Activated T-helper 2 cell treated with anti-CD3 and anti-CD28 coated beads, Interferon-gamma antibody, Interleukin-2, Interleukin-4, amounts not matched to agents 10 μg/mL and 5 μg/mL and 100 μg/mL, durations not matched to agents 14 hours and 24 hours and 36 hours (primary cell): ENCODE measurements around the gene COG4. TPM values are rescaled to one million over a fixed set of nuclear protein-coding genes. Genes with fewer than 3 reads are reported as not detected.

ENCODE experiments used
- DNase-seq: peaks from one replicate; pipeline ENCODE4 v3.0.0; 2021; ENCODE audit warnings: low spot score
- H3K27ac Mint-ChIP-seq: one replicate; pipeline ENCODE4 v1.8.0; 2021; ENCODE audit warnings: mixed read lengths
- H3K27me3 Mint-ChIP-seq: one replicate; pipeline ENCODE4 v1.8.0; 2021; ENCODE audit warnings: low read depth, mixed read lengths
- H3K36me3 Mint-ChIP-seq: one replicate; pipeline ENCODE4 v1.8.0; 2021; ENCODE audit warnings: low read depth, mixed read lengths
- H3K4me1 Mint-ChIP-seq: one replicate; pipeline ENCODE4 v1.8.0; 2021; ENCODE audit warnings: low read depth, mixed read lengths
- H3K4me3 Mint-ChIP-seq: one replicate; pipeline ENCODE4 v1.8.0; 2021; ENCODE audit warnings: low read depth, mild to moderate bottlenecking, moderate library complexity, mixed read lengths
- H3K9me3 Mint-ChIP-seq: one replicate; pipeline ENCODE4 v1.8.0; 2021; ENCODE audit warnings: mixed read lengths
- intact Hi-C: fragments of 100-400 bp; cut with micrococcal nuclease; formaldehyde crosslinking; loops from one replicate; pipeline ENCODE4 v1.15.1; 2023
- total RNA-seq: library from RNA; stranded (reverse); gene quantifications from 2 replicates; pipeline ENCODE4 v1.2.3, GENCODE V29; 2022

COG4 gene
- total RNA-seq, 1 donor from 2014 or later, result 37.9 TPM

- Mint-ChIP-seq H3K27me3 (no peaks in the 10 kb centered on the region), H3K36me3 (peaks cover 57% of the 10 kb centered on the region), H3K9me3 (no peaks in the 10 kb centered on the region), H3K4me3 (peak within 1 kb of the TSS; percentile 96), H3K4me1 (peaks cover 45% of the 10 kb centered on the region), H3K27ac (peak within 1 kb of the TSS; percentile 98)
- peak; percentile 69 for DNase-seq
- intact Hi-C loops, result loop anchor here (1.0 to 10.0 kb wide), 9 partner anchors 47 to 762 kb away; partner anchors contain the start of genes AARS1, DDX19A, EXOSC6 and ST3GAL2
Observed at GRCh38 chr16:70523743-70524398, 517 bp upstream of the COG4 start, which contains the start of gene SF3B3. Gene SF3B3 (plus strand): TSS chr16:70523816. CDS start chr16:70526657, 2,841 bp downstream.

- no peak for DNase-seq
- Mint-ChIP-seq H3K36me3 (peaks cover 49% of the 10 kb centered on the region), H3K9me3 (no peaks in the 10 kb centered on the region), H3K27ac (peak overlapping the region; percentile 98), H3K4me1 (peaks cover 41% of the 10 kb centered on the region), H3K27me3 (no peaks in the 10 kb centered on the region), H3K4me3 (peak overlapping the region; percentile 96)
- intact Hi-C loops, result loop anchor here (1.0 to 10.0 kb wide), 8 partner anchors 46 to 760 kb away; partner anchors contain the start of genes AARS1, DDX19A, ST3GAL2 and WWP2
Observed at GRCh38 chr16:70522216-70523075, 908 bp downstream of the COG4 start.

- intact Hi-C loops, result loop anchor here (5.0 to 10.0 kb wide), 3 partner anchors 118 to 758 kb away; partner anchors contain the start of gene WWP2
- Mint-ChIP-seq H3K4me3 (peak overlapping the region; percentile 68), H3K27ac (peak overlapping the region; percentile 86), H3K4me1 (peaks cover 28% of the 10 kb centered on the region), H3K27me3 (no peaks in the 10 kb centered on the region), H3K9me3 (no peaks in the 10 kb centered on the region), H3K36me3 (peaks cover 42% of the 10 kb centered on the region)
- no peak for DNase-seq
Observed at GRCh38 chr16:70520612-70521297, 2.6 kb downstream of the COG4 start.

GRCh38 chr16:70512456-70512855, 10.9 kb downstream of the COG4 start:
- peaks cover 43% of the 10 kb centered on the region for H3K36me3 Mint-ChIP-seq
- intact Hi-C loops, result no loop called here

GRCh38 chr16:70511833-70512232, 11.5 kb downstream of the COG4 start:
- Mint-ChIP-seq H3K4me1 (peaks cover 6% of the 10 kb centered on the region), H3K27ac (no peak overlapping the region), H3K4me3 (no peak overlapping the region), H3K9me3 (no peaks in the 10 kb centered on the region), H3K27me3 (no peaks in the 10 kb centered on the region), H3K36me3 (peaks cover 40% of the 10 kb centered on the region)
- intact Hi-C loops, result no loop called here
- no peak for DNase-seq

More at GRCh38 chr16:70512456-70512855, 10.9 kb downstream of the COG4 start:
- Mint-ChIP-seq H3K27me3 (no peaks in the 10 kb centered on the region), H3K27ac (no peak overlapping the region), H3K4me1 (peaks cover 6% of the 10 kb centered on the region), H3K9me3 (no peaks in the 10 kb centered on the region), H3K4me3 (no peak overlapping the region)
- no peak for DNase-seq

- Mint-ChIP-seq H3K27me3 (no peaks in the 10 kb centered on the region), H3K4me1 (peaks cover 6% of the 10 kb centered on the region), H3K4me3 (no peak overlapping the region), H3K27ac (no peak overlapping the region), H3K36me3 (peaks cover 36% of the 10 kb centered on the region), H3K9me3 (no peaks in the 10 kb centered on the region)
- intact Hi-C loops, result no loop called here
- DNase-seq, result no peak
Observed at GRCh38 chr16:70510216-70510615, 13.1 kb downstream of the COG4 start.

- Mint-ChIP-seq H3K27me3 (no peaks in the 10 kb centered on the region), H3K4me3 (no peak overlapping the region), H3K36me3 (peaks cover 29% of the 10 kb centered on the region), H3K4me1 (peaks cover 6% of the 10 kb centered on the region), H3K27ac (peak overlapping the region; percentile 36), H3K9me3 (no peaks in the 10 kb centered on the region)
- no peak for DNase-seq
- intact Hi-C loops, result no loop called here
Observed at GRCh38 chr16:70508752-70509151, 14.6 kb downstream of the COG4 start.

GRCh38 chr16:70496513-70496912, 26.8 kb downstream of the COG4 start:
- peaks cover 50% of the 10 kb centered on the region for H3K36me3 Mint-ChIP-seq
- no peaks in the 10 kb centered on the region for H3K27me3 Mint-ChIP-seq
- peaks cover 13% of the 10 kb centered on the region for H3K4me1 Mint-ChIP-seq
- H3K4me3 Mint-ChIP-seq, result no peak overlapping the region
- intact Hi-C loops, result loop anchor here (1.0 kb wide), 1 partner anchor 20 kb away; no protein-coding TSS in a partner anchor
- DNase-seq, result no peak
- peak overlapping the region; percentile 12 for H3K27ac Mint-ChIP-seq
- no peaks in the 10 kb centered on the region for H3K9me3 Mint-ChIP-seq

- H3K36me3 Mint-ChIP-seq, result peaks cover 47% of the 10 kb centered on the region
- no peaks in the 10 kb centered on the region for H3K9me3 Mint-ChIP-seq
- no peaks in the 10 kb centered on the region for H3K27me3 Mint-ChIP-seq
- H3K27ac Mint-ChIP-seq, result no peak overlapping the region
- intact Hi-C loops, result loop anchor here (1.0 kb wide), 1 partner anchor 19 kb away; no protein-coding TSS in a partner anchor
- peaks cover 13% of the 10 kb centered on the region for H3K4me1 Mint-ChIP-seq
- no peak for DNase-seq
- no peak overlapping the region for H3K4me3 Mint-ChIP-seq
Observed at GRCh38 chr16:70495425-70496182, 27.8 kb downstream of the COG4 start.

- H3K9me3 Mint-ChIP-seq, result no peaks in the 10 kb centered on the region
- H3K4me1 Mint-ChIP-seq, result peaks cover 13% of the 10 kb centered on the region
- no peaks in the 10 kb centered on the region for H3K27me3 Mint-ChIP-seq
- intact Hi-C loops, result no loop called here
- H3K27ac Mint-ChIP-seq, result peak overlapping the region; percentile 2
- peaks cover 51% of the 10 kb centered on the region for H3K36me3 Mint-ChIP-seq
- no peak for DNase-seq
- no peak overlapping the region for H3K4me3 Mint-ChIP-seq
Observed at GRCh38 chr16:70494777-70495176, 28.6 kb downstream of the COG4 start.

GRCh38 chr16:70494202-70494770, 29.1 kb downstream of the COG4 start:
- H3K36me3 Mint-ChIP-seq, result peaks cover 54% of the 10 kb centered on the region
- H3K27me3 Mint-ChIP-seq, result no peaks in the 10 kb centered on the region
- H3K27ac Mint-ChIP-seq, result peak overlapping the region; percentile 2
- peaks cover 13% of the 10 kb centered on the region for H3K4me1 Mint-ChIP-seq
- no peak overlapping the region for H3K4me3 Mint-ChIP-seq
- no peaks in the 10 kb centered on the region for H3K9me3 Mint-ChIP-seq
- no peak for DNase-seq
- intact Hi-C loops, result no loop called here
